Anterior cingulate cortex (tissue), 58 donors: ENCODE measurements around the gene FAM234A.

Source experiments
- DNase-seq, 58 donors: peaks; one replicate each; lab custom pipeline; 2025; lab: John Stamatoyannopoulos, UW

Gene FAM234A

DNA sequence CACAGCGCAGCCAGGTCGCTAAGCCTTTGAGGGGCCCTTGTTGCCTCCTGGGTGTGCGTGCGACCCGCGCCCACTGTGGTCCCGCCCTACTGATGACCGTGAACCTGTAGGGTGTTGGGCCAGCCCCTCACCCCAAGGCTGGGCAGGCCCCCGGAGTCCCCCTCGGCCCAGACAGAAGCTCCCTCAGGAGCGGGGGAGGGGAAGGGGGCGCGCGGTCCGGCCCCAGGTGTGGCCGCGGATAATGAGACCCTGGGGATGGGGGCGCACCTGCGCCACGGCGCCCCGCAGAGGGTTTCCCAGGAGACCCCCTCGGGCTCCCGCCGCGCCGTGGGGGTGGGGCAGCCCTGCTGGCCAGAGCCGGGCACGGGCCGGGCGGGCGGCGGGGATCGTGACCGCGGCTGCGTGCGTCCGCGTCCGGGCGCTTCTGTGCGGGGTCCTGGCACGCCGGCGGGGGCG lies 45.4 kb downstream of the FAM234A start:
- no peak for DNase-seq

DNA sequence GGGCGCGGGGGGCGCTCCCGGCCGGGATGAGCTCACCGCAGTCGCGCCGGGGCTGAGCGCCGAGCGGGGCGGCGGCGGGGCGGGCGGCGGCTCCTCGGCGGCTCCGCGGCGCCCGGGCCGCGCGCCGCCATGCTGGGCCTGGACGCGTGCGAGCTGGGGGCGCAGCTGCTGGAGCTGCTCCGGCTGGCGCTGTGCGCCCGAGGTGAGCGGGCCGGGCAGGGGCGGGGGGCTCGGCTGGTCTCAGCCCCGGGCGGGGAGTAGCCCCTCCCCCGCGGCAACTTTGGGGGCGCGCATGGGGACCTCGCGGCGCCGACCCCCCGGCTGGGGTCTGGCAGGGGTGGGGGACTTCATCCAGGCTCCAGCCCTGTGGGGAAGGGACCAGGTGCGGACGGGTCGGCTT lies 45.9 kb downstream of the FAM234A start, which contains the start of gene ARHGDIG:
Gene ARHGDIG (plus strand): TSS at position 40 of the 400 bp plus-strand sequence. CDS start 90 bp downstream, at position 130.
- DNase-seq = no peak

- DNase-seq = no peak
Measured at GRCh38 chr16:280991-281659, 46.5 kb downstream of the FAM234A start.

GRCh38 chr16:281660-282255 lies 47.1 kb downstream of the FAM234A start:
- no peak for DNase-seq

- no peak for DNase-seq
Measured at GRCh38 chr16:282491-282890, 47.9 kb downstream of the FAM234A start.

DNA sequence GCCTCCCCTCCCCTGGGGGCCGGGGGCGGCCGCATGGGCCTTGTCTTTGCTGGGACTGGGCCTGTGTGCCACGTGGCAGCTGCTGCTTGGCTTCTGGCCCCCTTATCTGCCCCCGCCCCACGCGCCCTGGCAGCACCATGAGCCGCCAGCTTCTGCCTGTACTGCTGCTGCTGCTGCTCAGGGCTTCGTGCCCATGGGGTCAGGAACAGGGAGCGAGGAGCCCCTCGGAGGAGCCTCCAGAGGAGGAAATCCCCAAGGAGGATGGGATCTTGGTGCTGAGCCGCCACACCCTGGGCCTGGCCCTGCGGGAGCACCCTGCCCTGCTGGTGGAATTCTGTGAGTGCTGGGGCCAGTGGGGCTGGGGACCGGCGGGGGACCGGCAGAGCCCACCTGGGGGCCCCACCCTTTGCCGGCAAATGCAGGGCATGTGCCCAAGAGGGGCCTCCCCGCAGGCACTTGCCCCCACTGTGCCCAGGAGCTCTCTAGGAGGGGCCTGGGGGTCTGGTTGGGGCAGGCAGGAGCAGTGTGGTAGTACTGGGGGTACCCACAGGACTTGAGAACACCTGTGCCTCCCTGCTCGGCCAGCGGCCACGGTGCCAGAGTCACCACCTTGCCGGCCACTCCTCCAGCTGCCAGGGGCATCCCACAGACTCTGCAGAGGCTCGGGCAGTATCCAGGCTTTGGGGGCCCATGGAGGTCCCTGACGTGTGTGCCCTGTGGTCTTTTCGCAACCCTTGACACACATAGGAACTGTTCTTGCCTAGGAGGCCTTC lies 48.6 kb downstream of the FAM234A start, which contains the start of gene PDIA2:
Gene PDIA2 (plus strand): TSS at position 132 of the 773 bp plus-strand sequence. CDS start 6 bp downstream, at position 138.
- peak in 13 of 58 donors; percentile 12 to 69 (median 33) for DNase-seq

GRCh38 chr16:284204-285120 lies 49.8 kb downstream of the FAM234A start:
- DNase-seq = no peak

- DNase-seq = no peak
Measured at GRCh38 chr16:285146-286055, 50.8 kb downstream of the FAM234A start.

- no peak for DNase-seq
Measured at GRCh38 chr16:286491-287297, 52.1 kb downstream of the FAM234A start.

- no peak for DNase-seq
Measured at GRCh38 chr16:287298-287811, 52.7 kb downstream of the FAM234A start.

GRCh38 chr16:287981-288920 lies 53.6 kb downstream of the FAM234A start:
- DNase-seq = no peak

DNA sequence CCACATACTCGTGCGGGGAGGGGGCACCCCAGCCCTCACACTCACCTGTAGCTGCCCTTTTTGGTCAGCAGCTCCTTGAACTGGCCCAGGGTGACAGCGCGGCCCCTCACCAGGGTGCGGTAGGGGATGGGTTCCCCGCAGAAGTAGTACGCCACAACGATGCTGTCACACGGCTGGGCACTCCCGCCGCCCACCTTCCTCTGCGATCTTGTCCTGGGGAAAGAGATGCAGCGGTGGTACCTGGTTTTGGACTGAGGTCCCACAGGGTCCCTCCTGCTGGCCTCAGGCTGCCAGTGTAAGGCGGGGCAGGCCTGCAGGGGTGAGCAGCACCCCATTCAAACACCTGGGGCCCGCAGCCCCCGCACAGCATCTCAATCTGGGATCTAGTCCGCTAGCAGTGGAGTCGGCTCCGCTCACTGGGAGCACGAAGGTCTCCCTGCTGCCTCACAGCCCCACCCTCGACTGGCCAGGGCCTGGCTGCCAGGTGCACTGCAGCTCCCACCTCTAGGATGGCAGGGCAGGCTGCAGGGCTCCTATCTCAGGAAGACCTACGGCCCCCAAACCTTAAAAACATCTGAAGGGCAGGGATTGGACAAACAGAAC lies 54.9 kb downstream of the FAM234A start:
- no peak for DNase-seq

GRCh38 chr16:290015-290680 lies 55.5 kb downstream of the FAM234A start:
- no peak for DNase-seq

DNA sequence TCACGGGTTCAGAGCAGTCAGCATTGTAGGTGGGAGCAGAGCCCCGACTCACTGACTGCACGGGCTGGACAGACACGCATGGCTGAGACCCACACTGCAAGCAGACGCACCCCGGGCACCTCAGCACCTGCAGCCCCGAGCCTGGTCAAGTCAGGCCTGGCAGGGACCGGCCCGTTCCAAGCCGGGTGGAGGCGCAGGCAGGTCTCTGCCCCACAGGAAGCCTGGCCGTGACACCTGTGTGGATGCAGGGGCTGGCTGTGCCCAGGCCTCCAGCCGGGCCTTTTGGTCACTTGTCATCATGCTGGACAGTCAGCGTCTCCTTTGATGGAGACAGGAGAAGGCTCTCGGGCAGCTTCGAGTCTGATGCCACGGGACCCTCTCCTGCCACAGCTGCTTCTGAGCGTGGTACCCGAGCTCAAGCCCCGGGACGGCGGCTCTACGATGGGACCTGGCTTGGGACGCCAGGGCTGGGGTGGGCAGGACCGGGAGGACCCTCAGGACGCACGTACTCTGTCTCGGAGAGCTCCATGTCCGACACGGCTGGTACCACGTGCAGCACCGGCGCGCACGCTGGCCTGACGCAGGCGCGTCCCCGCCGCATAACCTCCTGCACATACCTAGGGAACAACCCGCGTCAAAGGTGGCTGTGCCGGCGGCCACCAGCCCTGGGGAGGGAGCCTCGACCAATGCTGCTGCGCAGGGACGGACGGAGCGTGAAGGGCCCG lies 56.2 kb downstream of the FAM234A start:
- DNase-seq = no peak

- no peak for DNase-seq
Measured at GRCh38 chr16:291539-291938, 56.9 kb downstream of the FAM234A start.
